Measurements from ENCODE around the gene PTDSS2. TPM values are rescaled to one million over a fixed set of nuclear protein-coding genes. Genes with fewer than 3 reads are reported as not detected.

PTDSS2 gene
- total and polyA plus RNA-seq, 10 of the 15 experiments (the other 5 are each of a cell fraction or from before 2014, with no cell fraction given) = 0.39 to 21.1 (median 10.8) TPM

DNA sequence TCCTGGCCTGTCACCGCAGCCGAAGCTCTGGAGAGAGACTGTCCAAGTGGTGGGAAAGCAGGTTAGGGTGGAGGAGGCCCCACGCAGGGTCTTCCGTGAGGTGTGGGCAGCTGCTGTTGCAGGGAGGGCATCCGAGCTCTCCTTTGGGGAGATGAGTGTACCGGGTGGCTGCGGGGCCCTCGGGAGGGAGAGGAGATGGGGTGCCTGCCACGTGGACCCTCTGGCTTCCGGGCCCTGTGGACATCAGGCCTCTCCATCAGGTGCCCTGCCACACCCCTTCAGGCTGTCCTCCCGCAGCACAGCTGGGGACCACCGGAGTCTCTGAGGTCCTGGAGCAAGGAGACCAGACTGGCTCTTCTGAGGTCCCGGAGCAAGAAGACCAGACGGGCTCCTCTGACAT is 1.7 kb downstream of the PTDSS2 start (continued):
- TF ChIP-seq HDAC6 (IDR thresholded peaks at IDR 0.05; ENCODE audit: unreplicated experiment) (no peak), ASH2L (IDR thresholded peaks at IDR 0.05; ENCODE audit: borderline replicate concordance, low read depth) (no peak), MEF2A (IDR thresholded peaks at IDR 0.05; ENCODE audit: insufficient read depth, low read depth, low read length) (no peak), RAD21 (IDR thresholded peaks at IDR 0.05; ENCODE audit: insufficient read depth, low read depth, low read length) (no peak), SRF (IDR thresholded peaks at IDR 0.05; ENCODE audit: low read depth in 2 of 2, low read length in 2 of 2) (no peak)

DNA sequence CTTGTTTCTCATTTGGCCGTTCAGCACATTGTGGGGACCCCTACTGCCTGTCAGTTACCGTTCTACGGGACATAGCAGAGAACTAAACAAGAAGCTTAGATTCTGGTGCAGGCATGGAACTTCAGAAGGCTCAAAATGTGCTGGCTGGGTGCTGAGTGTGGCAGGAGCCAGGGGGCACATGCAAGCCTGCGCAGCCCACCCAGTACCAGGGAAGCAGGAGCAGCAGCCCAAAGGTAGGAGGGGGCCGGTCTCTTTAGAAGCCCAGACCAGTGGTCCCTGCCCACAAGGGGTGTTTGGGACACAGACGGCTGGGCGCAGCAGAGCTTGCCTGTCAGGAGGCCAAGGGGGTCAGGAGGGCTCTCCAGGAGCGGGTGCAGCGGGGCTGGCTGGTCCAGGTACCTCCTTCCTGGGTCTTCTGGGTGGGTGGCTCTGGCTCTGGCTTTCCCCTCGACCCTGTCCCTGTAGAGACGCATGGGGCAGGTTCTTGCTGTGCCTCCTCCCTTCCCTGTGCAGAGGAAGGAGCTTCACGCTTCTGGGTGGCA is 2.2 kb downstream of the PTDSS2 start:
- DNase-seq (ENCODE audit: low read depth, low spot score) = no peak
- SMC1A ChIA-PET (ENCODE audit: uncharacterized antibody, unreplicated experiment) = no interaction called here
- H4K20me1 ChIP-seq (ENCODE audit: control insufficient read depth, insufficient read depth) = no peaks in the 10 kb centered on the region
- H3K79me2 ChIP-seq (ENCODE audit: control insufficient read depth, insufficient read depth, low read length) = peaks cover 14% of the 10 kb centered on the region
- peaks cover 22% of the 10 kb centered on the region for H3K4me1 ChIP-seq (ENCODE audit: control insufficient read depth, insufficient read depth, low read length)
- CTCF ChIA-PET = interaction anchor here (1.4 kb wide), 1 partner anchor 147 kb away, joined by 3 read pairs; no protein-coding TSS in a partner anchor
- H3K27ac ChIP-seq (ENCODE audit: control insufficient read depth, insufficient read depth) = no peak overlapping the region
- no TSS peak for BruUV-seq (replicated peaks)
- H3K27me3 ChIP-seq (replicated peaks in 1 of 2; ENCODE audit: control insufficient read depth in 2 of 2, insufficient read depth in 2 of 2, low read length in 1 of 2) = no peaks in the 10 kb centered on the region
- no peak overlapping the region for H2AFZ ChIP-seq (ENCODE audit: control insufficient read depth, low read depth, low read length)
- peak overlapping the region; percentile 96; the same call in 1 of the 2 replicates for H3K4me2 ChIP-seq (ENCODE audit: control insufficient read depth, insufficient read depth)
- in situ Hi-C loops (cut with MboI) = loop anchor here (5.0 kb wide), 1 partner anchor 50 kb away; no protein-coding TSS in a partner anchor
- RAD21 ChIA-PET (ENCODE audit: unreplicated experiment) = no interaction called here
- 72% methylated on average over 12 of the region's 12 CpGs for WGBS (ENCODE audit: insufficient coverage, insufficient replicate concordance, low lambda C conversion rate, missing lambda C conversion rate)
- no peak overlapping the region for H3K9ac ChIP-seq (ENCODE audit: control insufficient read depth, insufficient read depth, low read length)
- POLR2A ChIA-PET = interaction anchor here (1.3 kb wide), 1 partner anchor 84 kb away, joined by 3 read pairs; no protein-coding TSS in a partner anchor
- peaks cover 2 to 6% of the 10 kb centered on the region in 2 experiments; a peak in 3 of 4 replicates for H3K36me3 ChIP-seq (ENCODE audit: control insufficient read depth in 2 of 2, insufficient read depth in 2 of 2, low read length in 1 of 2)
- H3K4me3 ChIP-seq = no peak overlapping the region
- no peak for ATAC-seq
- H3K9me3 ChIP-seq (replicated peaks; ENCODE audit: control insufficient read depth, insufficient read depth, low read length) = no peaks in the 10 kb centered on the region
- intact Hi-C loops (cut with micrococcal nuclease; ENCODE audit: unreplicated experiment) = no loop called here
- no peak for FAIRE-seq
- TF ChIP-seq SMAD1 (IDR thresholded peaks at IDR 0.05; ENCODE audit: low read depth, partially characterized antibody) (no peak), TCF7 (IDR thresholded peaks at IDR 0.05; ENCODE audit: borderline replicate concordance) (no peak), SIN3A (IDR thresholded peaks at IDR 0.05; ENCODE audit: low read depth, low read length) (no peak), CEBPB (IDR thresholded peaks at IDR 0.05; ENCODE audit: borderline replicate concordance in 1 of 2, low read depth in 2 of 2, low read length in 2 of 2) (no peak), RUNX3 (IDR thresholded peaks at IDR 0.05; ENCODE audit: low read length) (no peak), CBFB (IDR thresholded peaks at IDR 0.05; ENCODE audit: low read depth) (no peak), CBX3 (IDR thresholded peaks at IDR 0.05; ENCODE audit: borderline replicate concordance, low read depth) (no peak), BCL11A (IDR thresholded peaks at IDR 0.05; ENCODE audit: low read depth, low read length) (no peak)
- TF ChIP-seq, protein P1, sequence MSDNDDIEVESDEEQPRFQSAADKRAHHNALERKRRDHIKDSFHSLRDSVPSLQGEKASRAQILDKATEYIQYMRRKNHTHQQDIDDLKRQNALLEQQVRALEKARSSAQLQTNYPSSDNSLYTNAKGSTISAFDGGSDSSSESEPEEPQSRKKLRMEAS (IDR thresholded peaks at IDR 0.05; ENCODE audit: low read depth, low read length) = no peak
- TF ChIP-seq, protein P2, sequence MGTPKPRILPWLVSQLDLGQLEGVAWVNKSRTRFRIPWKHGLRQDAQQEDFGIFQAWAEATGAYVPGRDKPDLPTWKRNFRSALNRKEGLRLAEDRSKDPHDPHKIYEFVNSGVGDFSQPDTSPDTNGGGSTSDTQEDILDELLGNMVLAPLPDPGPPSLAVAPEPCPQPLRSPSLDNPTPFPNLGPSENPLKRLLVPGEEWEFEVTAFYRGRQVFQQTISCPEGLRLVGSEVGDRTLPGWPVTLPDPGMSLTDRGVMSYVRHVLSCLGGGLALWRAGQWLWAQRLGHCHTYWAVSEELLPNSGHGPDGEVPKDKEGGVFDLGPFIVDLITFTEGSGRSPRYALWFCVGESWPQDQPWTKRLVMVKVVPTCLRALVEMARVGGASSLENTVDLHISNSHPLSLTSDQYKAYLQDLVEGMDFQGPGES (IDR thresholded peaks at IDR 0.05) = no peak
- TF ChIP-seq, protein P3, sequence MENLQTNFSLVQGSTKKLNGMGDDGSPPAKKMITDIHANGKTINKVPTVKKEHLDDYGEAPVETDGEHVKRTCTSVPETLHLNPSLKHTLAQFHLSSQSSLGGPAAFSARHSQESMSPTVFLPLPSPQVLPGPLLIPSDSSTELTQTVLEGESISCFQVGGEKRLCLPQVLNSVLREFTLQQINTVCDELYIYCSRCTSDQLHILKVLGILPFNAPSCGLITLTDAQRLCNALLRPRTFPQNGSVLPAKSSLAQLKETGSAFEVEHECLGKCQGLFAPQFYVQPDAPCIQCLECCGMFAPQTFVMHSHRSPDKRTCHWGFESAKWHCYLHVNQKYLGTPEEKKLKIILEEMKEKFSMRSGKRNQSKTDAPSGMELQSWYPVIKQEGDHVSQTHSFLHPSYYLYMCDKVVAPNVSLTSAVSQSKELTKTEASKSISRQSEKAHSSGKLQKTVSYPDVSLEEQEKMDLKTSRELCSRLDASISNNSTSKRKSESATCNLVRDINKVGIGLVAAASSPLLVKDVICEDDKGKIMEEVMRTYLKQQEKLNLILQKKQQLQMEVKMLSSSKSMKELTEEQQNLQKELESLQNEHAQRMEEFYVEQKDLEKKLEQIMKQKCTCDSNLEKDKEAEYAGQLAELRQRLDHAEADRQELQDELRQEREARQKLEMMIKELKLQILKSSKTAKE (IDR thresholded peaks at IDR 0.05; ENCODE audit: low read depth, poor library complexity, severe bottlenecking) = no peak
- TF ChIP-seq, protein P4, sequence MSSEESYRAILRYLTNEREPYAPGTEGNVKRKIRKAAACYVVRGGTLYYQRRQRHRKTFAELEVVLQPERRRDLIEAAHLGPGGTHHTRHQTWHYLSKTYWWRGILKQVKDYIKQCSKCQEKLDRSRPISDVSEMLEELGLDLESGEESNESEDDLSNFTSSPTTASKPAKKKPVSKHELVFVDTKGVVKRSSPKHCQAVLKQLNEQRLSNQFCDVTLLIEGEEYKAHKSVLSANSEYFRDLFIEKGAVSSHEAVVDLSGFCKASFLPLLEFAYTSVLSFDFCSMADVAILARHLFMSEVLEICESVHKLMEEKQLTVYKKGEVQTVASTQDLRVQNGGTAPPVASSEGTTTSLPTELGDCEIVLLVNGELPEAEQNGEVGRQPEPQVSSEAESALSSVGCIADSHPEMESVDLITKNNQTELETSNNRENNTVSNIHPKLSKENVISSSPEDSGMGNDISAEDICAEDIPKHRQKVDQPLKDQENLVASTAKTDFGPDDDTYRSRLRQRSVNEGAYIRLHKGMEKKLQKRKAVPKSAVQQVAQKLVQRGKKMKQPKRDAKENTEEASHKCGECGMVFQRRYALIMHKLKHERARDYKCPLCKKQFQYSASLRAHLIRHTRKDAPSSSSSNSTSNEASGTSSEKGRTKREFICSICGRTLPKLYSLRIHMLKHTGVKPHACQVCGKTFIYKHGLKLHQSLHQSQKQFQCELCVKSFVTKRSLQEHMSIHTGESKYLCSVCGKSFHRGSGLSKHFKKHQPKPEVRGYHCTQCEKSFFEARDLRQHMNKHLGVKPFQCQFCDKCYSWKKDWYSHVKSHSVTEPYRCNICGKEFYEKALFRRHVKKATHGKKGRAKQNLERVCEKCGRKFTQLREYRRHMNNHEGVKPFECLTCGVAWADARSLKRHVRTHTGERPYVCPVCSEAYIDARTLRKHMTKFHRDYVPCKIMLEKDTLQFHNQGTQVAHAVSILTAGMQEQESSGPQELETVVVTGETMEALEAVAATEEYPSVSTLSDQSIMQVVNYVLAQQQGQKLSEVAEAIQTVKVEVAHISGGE (CRISPR knock-in tag; IDR thresholded peaks at IDR 0.05) = no peak

Measured in GM12878 (cell line).